CD4-positive, alpha-beta T cell treated with Interleukin-4 for 4 hours (primary cell): ENCODE measurements around the gene CCNYL1.

Experiments
- DNase-seq: peaks from one replicate; pipeline ENCODE4 v3.0.0-alpha.2; 2020

Gene CCNYL1

DNA sequence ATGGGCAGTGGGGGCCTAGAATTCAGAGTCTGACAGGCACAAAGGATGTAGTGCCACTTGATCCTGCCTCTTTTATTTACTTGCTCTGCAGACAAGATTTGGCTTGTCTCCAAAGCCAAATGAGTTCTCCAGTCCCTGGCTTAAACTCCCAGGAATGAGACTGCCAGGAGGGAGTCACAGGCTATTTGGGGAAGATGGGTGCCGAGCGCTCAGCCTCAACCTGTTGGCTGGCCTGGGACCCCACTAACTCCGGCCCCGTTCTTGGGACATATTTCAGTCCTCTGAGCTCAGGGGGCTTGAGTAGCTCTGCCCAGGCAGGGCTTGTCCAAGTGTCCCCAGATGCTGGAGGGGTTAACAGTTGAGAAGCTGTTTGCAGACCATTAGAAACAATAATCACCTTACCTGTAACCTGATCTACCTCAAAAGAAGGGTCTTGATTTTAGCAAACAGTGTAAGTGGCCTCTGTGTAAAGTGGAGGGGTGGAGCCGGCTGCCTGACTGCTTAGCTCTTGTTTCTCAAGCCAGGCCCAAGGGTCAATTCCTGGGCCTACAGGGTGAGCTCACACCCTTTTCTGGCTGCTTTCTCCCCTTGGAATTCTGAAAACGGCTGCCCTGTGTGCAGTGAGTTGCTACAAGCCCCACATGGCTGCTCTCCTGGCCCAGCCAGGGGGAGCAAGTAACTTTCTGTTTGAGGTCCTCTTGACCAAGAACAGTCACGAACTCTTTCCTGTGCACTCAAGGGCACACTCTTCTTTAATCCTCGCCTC is 85.3 kb downstream of the CCNYL1 start:
- no peak for DNase-seq

DNA sequence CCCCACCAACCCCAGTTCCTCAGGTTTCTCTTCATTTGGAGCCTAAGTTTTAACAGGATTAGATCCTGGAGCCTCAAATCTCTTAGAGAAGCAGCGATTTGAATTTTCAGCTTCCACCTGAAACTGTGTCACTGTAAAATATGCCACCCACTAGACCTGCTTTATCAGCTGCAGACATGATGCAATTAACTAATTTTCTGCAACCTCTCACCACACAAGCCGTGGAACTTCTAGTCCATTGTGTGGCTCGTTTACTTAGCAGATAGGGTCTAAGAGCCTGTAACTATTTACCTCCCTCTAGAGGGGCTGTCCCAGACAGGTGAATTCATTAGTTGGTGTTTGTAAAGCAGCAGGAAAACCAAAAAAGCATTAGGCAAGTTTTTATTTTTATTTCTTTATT is 89.8 kb downstream of the CCNYL1 start:
- no peak for DNase-seq

DNA sequence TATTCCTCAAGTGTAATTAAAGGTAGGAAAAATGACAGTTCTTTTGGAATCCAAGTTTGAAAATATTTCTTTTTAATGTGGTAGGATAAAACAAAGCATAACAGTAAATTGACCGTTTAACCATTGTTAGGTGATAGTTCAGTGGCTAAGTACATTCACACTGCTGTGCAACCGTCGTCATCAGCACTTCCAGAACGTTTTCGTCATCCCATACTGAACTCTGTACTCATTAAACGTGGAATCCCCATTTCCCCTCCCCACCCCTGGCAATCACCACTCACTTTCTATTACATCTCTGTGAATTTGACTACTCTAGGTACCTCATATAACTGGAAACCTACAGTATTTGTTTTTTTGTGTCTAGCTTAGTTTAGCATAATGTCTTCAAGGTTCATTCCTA is 91.2 kb downstream of the CCNYL1 start:
- DNase-seq = no peak
